KG1 (cell line): ENCODE results near the gene ARL13B.

Experiments
- DNase-seq: peaks from one replicate; lab custom pipeline; 2025; lab: John Stamatoyannopoulos, UW

The ARL13B gene

DNA sequence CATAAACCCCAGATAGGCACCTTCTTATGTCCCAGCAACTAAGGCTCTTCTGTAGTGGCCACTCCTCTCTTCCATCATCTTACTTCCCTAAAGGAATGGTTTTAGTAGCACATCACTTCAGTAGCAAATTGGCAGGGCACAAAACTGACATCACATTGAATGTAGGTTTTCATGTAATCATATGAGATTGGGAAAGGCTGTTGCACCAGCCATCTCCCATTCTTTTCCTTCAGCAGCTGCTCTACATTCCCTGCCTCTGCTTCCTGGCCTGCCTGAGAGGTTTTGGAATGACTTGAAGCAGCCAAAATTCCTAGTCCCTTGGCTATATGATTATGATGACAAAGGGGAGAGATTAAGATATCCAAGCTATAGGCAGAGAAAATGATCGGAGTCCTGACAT is 119.4 kb downstream of the ARL13B start:
- no peak for DNase-seq

DNA sequence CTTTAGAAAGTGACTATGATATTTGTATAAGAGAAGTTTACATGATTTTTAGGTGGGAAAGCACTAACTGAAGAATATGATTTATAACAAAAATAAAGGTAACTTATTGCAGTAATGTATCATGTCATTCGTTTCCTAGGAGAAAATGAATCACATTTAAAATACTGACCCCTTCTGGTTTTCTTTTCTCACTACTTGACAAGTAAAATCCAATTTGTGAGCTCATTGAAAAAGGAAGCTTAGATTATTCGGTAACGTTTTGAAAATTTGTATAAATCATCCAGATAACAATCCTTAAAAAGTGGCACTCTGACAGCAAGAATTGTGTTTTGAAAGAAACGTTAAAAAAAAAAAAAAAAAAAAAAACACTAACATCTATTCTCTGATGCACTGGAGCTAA is 121.9 kb downstream of the ARL13B start:
- DNase-seq = no peak
